Muscle layer of colon (tissue), 2 donors: ENCODE results near the gene CIZ1.

Experiments used
- H3K27ac ChIP-seq: one replicate; pipeline ENCODE4 v1.7.0; 2013; ENCODE audit warnings: low read depth, mild to moderate bottlenecking, low read length, moderate library complexity
- H3K27me3 ChIP-seq, 2 donors: one replicate each; pipeline ENCODE4 v1.7.0; 2013; ENCODE audit warnings: low read length in 2 of 2, mild to moderate bottlenecking in 2 of 2; ENCODE audit not compliant: insufficient read depth in 2 of 2, control insufficient read depth in 1 of 2
- H3K36me3 ChIP-seq: one replicate; pipeline ENCODE4 v1.7.0; 2013; ENCODE audit warnings: mild to moderate bottlenecking, low read length; ENCODE audit not compliant: insufficient read depth
- H3K4me1 ChIP-seq: one replicate; pipeline ENCODE4 v1.7.0; 2013; ENCODE audit warnings: mild to moderate bottlenecking, low read length; ENCODE audit not compliant: insufficient read depth
- H3K4me3 ChIP-seq, 2 donors: one replicate each; pipeline ENCODE4 v1.7.0; 2013; ENCODE audit warnings: low read length in 2 of 2, low read depth in 1 of 2, mild to moderate bottlenecking in 1 of 2, moderate library complexity in 1 of 2
- H3K9ac ChIP-seq: one replicate; pipeline ENCODE4 v1.7.0; 2013; ENCODE audit warnings: low read length
- H3K9me3 ChIP-seq: one replicate; pipeline ENCODE4 v1.7.0; 2013; ENCODE audit warnings: mild to moderate bottlenecking, low read length
- donor health status: abdominal sarcoma.
- donor health status: Adenocarcinoma of cecum.

CIZ1 gene

DNA sequence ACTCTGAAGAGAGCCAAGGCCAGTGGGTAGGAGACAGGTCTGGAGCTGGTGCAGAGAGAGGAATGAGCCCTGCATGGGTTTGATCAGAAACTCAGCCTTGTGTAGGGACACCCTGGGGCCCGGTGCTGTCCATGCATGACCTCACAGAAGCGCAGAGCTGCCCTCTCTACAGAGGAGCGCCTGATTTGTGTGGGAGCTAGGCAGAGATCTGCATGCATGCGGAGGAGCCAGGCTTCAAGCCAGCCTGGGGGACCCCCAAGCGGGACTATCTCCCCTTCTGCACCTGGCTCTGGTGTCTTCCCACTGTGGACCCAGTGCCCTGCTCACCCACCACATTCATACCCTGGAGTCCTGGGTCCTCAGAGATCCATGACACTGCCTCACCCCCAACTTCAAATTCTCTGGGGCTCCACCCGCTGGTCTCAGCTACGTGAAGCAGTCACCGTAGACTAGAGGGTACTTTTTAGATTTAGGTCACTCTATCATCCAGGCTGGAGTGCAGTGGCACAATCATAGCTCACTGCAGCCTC lies 44.7 kb downstream of the CIZ1 start:
- no peaks in the 10 kb centered on the region for H3K27me3 ChIP-seq
- H3K4me1 ChIP-seq = peaks cover 4% of the 10 kb centered on the region
- no peak overlapping the region for H3K27ac ChIP-seq
- H3K36me3 ChIP-seq = no peaks in the 10 kb centered on the region
- H3K9me3 ChIP-seq = no peaks in the 10 kb centered on the region
- no peak overlapping the region for H3K4me3 ChIP-seq
- no peak overlapping the region for H3K9ac ChIP-seq

DNA sequence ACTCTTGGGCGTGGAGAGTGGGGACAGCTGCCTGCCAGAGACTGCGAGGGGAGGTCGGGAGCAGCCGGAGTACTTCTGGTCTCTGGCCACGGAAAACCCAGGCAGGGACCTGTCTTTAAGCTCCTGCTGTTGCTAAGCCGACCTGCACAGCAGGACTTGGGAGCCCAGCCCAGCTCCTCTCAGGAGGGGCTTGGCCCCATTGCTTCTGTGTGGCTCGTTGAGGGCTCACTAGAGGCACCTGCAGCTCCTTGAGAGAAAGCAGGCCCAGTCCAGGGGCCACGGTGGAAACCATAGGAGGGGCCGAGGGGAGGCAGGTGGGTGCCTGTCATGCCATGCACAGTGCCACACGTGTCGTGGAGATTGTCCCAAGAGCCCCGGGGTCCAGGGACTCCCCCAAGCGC lies 45.4 kb downstream of the CIZ1 start:
- no peaks in the 10 kb centered on the region for H3K36me3 ChIP-seq
- no peak overlapping the region for H3K4me3 ChIP-seq
- peaks cover 4% of the 10 kb centered on the region for H3K4me1 ChIP-seq
- H3K27me3 ChIP-seq = no peaks in the 10 kb centered on the region
- H3K9ac ChIP-seq = no peak overlapping the region
- no peaks in the 10 kb centered on the region for H3K9me3 ChIP-seq
- H3K27ac ChIP-seq = no peak overlapping the region

DNA sequence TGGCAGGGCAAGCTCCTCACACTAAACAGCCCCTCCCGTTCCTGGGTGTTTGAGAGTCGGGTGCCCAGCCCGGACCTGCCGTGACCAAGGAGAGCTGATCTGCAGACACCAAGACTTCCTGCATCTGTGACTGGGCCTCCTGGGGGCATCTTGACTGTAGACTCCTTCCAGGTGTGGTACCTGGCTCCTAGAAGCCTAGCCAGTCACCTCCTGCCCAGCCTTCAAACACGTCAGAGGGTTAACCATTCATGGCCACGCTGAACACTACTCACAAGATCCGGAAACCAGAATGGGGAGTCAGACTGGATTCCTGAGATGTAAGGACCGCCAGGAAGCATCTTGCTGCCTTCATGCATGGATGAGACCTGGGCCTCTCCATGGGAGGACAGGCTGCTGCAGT lies 45.8 kb downstream of the CIZ1 start:
- no peak overlapping the region for H3K27ac ChIP-seq
- no peak overlapping the region for H3K4me3 ChIP-seq
- no peak overlapping the region for H3K9ac ChIP-seq
- no peaks in the 10 kb centered on the region for H3K27me3 ChIP-seq
- peaks cover 4% of the 10 kb centered on the region for H3K4me1 ChIP-seq
- no peaks in the 10 kb centered on the region for H3K36me3 ChIP-seq
- H3K9me3 ChIP-seq = no peaks in the 10 kb centered on the region

DNA sequence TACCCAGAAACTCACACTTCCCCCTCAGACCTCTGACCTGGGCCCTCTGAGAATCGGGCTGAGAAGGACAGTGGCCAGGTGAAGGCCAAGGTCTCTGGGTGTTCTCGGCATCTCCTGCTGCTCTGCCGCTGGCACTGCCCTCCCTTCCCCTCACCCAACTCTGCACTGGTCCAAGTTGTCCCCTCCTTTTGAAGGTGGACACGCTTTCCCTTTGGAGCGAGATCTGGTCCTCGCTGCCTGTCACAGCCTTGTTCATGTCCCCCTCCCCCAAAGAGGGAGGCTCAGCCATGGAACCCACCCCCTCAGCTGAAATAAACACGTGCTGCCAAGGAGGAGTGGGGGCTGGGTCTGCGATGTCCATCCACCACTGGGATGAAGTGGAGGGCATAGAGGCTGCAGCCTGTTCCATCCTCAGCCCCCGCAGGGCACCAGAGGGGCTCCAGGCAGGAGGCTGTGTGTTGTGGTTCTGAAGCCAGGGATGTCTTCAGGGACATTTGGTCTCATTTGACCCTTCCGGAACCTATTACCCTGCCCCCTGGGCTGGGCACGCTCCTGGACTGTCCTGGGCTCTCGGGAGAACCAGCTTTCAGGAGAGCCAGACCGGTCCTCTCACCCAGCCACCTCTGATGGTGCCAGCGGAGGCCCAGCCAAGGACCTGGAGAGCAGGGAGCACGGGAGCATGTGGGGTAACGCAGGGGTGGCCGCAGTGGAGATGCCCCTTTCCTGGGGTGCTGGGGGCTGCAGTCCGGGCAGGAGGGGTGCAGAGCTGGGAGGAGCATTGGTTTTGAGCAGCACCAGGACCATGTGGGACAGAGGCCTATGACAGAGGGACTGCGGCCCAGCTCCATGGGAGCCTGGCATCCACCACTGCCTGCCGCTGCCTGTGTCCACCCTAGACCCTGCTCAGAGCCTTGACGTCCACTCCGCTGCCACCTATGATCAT lies 46.9 kb downstream of the CIZ1 start:
- no peak overlapping the region for H3K9ac ChIP-seq
- no peaks in the 10 kb centered on the region for H3K36me3 ChIP-seq
- no peak overlapping the region for H3K27ac ChIP-seq
- no peaks in the 10 kb centered on the region for H3K27me3 ChIP-seq
- H3K4me1 ChIP-seq = peaks cover 4% of the 10 kb centered on the region
- H3K4me3 ChIP-seq = no peak overlapping the region
- no peaks in the 10 kb centered on the region for H3K9me3 ChIP-seq

DNA sequence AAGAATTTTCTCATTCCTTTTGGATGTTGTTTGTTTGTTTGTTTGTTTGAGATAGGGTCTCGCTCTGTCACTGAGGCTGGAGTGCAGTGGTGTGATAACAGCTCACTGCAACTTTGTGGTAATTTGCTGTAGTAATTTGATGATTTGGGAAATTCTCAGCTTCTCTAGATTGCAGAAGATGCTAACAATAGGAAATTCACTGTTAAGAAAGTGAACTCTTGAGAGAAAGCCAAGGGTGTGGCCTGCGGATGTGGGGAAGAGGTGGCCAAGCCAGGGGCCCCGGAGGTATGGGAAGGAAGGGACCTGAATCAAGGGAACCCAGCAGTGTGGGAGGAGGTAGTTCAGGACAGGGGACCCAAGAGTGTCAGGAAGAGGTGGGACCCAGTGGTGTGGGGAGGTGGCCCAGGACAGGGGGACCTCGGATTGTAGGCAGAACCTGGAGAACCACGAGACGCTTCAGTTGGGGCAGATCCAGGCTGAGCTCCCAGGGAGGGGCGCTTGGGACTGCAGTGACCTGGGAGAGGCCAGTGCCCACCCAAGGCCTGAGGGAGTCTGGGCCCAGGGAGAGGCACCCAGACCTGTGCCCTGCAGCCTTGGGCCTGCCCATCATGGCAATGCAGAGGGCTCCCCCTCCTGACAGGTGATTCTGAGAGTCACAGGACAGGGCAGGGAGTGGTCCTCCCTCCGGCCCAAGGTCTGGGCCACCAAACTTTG lies 47.7 kb downstream of the CIZ1 start:
- Histone ChIP-seq H3K4me1 (peaks cover under 1% of the 10 kb centered on the region), H3K4me3 (no peak overlapping the region), H3K9ac (no peak overlapping the region), H3K27ac (no peak overlapping the region), H3K9me3 (no peaks in the 10 kb centered on the region), H3K36me3 (no peaks in the 10 kb centered on the region), H3K27me3 (no peaks in the 10 kb centered on the region)

DNA sequence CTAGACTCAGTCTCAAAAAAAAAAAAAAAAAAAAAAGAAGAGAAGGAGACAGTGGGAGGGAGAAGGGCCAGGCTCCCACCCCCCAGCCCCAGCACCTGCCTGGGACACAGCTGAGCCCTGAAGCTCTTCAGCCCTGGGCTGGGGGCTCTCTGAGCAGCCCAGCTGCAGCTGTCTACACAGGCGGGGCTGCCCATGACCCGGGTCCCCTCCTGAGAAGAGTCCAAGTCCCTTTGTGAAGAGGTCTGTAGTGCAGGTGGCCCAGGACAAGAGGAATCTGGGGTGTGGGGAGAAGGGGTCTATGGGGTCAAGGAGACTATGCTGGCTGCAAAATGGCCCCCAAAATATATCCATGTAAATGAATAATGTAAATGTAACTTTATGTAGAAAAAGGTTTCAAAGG lies 48.8 kb downstream of the CIZ1 start:
- Histone ChIP-seq H3K4me3 (no peak overlapping the region), H3K9me3 (no peaks in the 10 kb centered on the region), H3K27me3 (no peaks in the 10 kb centered on the region), H3K4me1 (no peaks in the 10 kb centered on the region), H3K9ac (no peak overlapping the region), H3K36me3 (no peaks in the 10 kb centered on the region), H3K27ac (no peak overlapping the region)

DNA sequence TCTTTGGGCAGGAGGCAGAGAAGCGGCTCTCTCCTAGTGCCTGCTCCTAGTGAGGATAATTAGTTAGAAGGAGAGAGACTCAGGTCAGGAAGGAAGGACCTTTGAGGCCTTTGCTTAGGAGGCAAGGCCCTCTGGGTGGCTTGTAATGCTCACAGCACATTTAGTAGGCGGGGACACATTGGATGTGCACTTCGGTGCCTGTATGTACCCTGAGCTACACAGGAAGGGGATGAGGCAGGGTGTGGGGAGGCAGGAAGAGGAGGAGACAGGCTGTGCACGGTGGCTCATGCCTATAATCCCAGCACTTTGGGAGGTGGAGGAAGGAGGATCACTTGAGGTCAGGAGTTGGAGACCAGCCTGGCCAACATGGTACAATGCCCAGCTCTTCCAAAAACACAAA lies 49.3 kb downstream of the CIZ1 start:
- Histone ChIP-seq H3K27me3 (no peaks in the 10 kb centered on the region), H3K27ac (no peak overlapping the region), H3K36me3 (no peaks in the 10 kb centered on the region), H3K9ac (no peak overlapping the region), H3K4me1 (no peaks in the 10 kb centered on the region), H3K4me3 (no peak overlapping the region), H3K9me3 (no peaks in the 10 kb centered on the region)

DNA sequence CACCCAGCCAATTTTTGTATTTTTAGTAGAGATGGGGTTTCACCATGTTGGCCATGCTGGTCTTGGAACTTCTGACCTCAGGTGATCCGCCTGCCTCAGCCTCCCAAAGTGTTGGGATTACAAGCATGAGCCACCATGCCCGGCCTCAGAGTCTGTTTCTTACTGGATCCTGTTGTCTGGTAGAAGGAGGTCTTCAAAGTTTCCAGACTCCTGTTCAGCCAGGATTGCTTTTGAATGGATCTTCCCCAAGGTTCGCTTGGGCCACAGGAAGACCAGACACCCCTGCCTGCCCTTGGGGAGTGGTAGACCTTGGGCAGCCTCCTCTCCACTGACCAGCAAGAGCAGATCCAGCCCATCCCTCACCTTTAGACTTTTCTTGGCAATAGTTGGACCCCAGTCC lies 49.8 kb downstream of the CIZ1 start:
- Histone ChIP-seq H3K36me3 (no peaks in the 10 kb centered on the region), H3K27ac (no peak overlapping the region), H3K4me1 (no peaks in the 10 kb centered on the region), H3K27me3 (no peaks in the 10 kb centered on the region), H3K9ac (no peak overlapping the region), H3K9me3 (no peaks in the 10 kb centered on the region), H3K4me3 (no peak overlapping the region)

DNA sequence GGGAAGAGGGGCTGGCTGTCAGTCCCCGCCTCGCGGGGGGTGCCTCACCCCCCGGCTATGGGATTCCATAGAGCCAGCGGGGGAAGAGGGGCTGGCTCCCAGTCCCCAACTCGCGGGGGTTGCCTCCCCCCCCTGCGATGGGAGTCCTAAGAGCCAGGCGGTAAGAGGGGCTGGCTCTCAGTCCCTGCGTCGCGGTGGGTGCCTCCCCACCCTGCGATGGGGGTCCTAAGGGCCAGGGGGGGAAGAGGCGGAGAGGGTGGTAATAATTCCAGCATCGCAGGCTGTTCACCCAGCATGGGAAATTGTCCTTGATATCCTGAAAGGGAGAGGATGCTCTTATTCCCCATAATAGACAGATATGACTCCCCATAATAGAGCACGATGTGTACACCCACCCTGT lies 51.8 kb downstream of the CIZ1 start:
- Histone ChIP-seq H3K36me3 (no peaks in the 10 kb centered on the region), H3K9me3 (no peaks in the 10 kb centered on the region), H3K4me1 (no peaks in the 10 kb centered on the region), H3K27me3 (no peaks in the 10 kb centered on the region), H3K9ac (no peak overlapping the region), H3K4me3 (no peak overlapping the region), H3K27ac (no peak overlapping the region)

DNA sequence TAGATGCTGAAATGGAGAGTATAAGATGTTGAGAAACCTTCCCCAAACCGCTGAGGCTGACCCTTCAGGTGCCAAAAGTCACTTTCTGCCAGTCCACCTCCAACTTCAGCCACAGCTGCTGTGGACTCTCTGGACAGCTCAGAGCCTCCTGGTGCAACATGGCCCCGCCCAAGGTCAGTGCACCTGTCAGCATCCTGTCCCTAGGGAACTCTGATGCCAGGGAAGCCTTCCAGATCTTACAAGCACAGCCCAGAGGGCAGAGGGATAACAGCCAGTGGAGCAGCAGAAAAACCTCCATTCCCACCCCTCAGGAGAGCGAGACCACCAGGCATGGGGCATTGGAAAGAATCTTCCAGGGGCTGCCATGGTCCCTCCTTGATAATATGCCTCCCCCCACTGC lies 53.4 kb downstream of the CIZ1 start:
- Histone ChIP-seq H3K9me3 (no peaks in the 10 kb centered on the region), H3K27me3 (no peaks in the 10 kb centered on the region), H3K4me3 (no peak overlapping the region), H3K36me3 (no peaks in the 10 kb centered on the region), H3K4me1 (no peaks in the 10 kb centered on the region), H3K9ac (no peak overlapping the region), H3K27ac (no peak overlapping the region)

DNA sequence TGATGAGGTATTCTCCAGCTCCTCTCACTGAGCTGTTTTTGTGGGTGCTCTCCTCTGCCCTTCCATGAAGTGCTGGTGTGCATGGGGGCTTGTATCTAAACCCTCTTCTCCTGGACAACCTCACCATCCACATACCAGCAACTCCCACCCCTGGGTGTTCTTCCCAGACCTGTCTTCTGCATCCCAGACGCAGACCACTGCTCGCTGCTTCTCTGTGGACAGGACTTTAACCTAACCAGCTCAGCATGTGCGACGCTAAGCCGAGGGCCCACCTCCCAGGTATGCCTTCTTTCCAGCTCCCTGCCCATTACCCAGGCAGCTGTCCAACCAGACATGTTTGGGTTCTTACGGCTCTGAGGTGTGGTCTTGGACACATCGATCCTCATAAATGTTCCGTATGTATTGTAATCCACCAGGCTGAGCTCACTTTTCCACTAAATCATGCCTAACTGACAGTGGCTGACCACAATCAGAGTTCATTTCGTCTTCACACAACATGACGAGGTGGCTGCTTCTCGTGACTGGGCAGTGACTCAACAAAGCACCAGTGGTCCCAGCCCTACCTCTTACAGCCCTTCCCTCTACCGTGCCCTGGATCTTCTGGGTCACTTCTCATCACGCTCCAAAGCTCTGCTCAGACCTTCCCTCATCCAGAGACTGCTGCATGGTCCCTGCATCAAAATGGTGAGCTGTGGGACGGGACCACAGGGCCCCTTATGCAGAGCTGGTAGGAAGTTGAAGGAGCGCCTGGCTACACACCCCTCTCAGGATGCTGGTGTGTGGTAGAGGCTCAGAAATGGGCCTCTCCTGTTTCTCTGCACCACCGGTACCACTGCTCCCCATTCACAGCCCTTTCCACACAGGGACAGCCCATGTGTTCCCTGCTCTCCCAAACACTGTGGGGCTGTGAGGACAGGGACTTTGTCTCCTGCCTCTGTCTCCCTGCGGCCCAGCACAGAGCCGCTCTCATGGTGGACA lies 54.3 kb downstream of the CIZ1 start:
- no peak overlapping the region for H3K27ac ChIP-seq
- H3K4me1 ChIP-seq = no peaks in the 10 kb centered on the region
- no peaks in the 10 kb centered on the region for H3K9me3 ChIP-seq

More for the DNA sequence above, 54.3 kb downstream of the CIZ1 start:
- Histone ChIP-seq H3K36me3 (no peaks in the 10 kb centered on the region), H3K9ac (no peak overlapping the region), H3K27me3 (no peaks in the 10 kb centered on the region), H3K4me3 (no peak overlapping the region)
